Immature natural killer cell (primary cell): Measurements from ENCODE around the gene NPAP1. TPM values are rescaled to one million over a fixed set of nuclear protein-coding genes. Genes with fewer than 3 reads are reported as not detected.

Experiments
- DNase-seq, 3 donors: peaks; one replicate each; pipeline ENCODE4 v3.0.0; 2022; ENCODE audit warnings: mixed read lengths in 1 of 3
- H3K27ac Mint-ChIP-seq, 6 donors: one replicate each; pipeline ENCODE4 v1.8.0; 2020; ENCODE audit warnings: mixed read lengths in 6 of 6, mild to moderate bottlenecking in 5 of 6, inconsistent platforms in 4 of 6, moderate library complexity in 3 of 6
- H3K27me3 Mint-ChIP-seq, 3 donors: one replicate each; pipeline ENCODE4 v1.8.0; 2020 to 2021; ENCODE audit warnings: low read depth in 3 of 3, mild to moderate bottlenecking in 3 of 3, mixed read lengths in 3 of 3, moderate library complexity in 3 of 3, inconsistent platforms in 1 of 3
- H3K36me3 Mint-ChIP-seq, 3 donors: one replicate each; pipeline ENCODE4 v1.8.0; 2020; ENCODE audit warnings: mixed read lengths in 3 of 3, inconsistent platforms in 2 of 3, mild to moderate bottlenecking in 2 of 3
- H3K4me1 Mint-ChIP-seq, 2 donors: one replicate each; pipeline ENCODE4 v1.8.0; 2020; ENCODE audit warnings: inconsistent platforms in 2 of 2, mild to moderate bottlenecking in 2 of 2, mixed read lengths in 2 of 2, moderate library complexity in 1 of 2
- H3K4me3 Mint-ChIP-seq, 5 donors: one replicate each; pipeline ENCODE4 v1.8.0; 2020; ENCODE audit warnings: mild to moderate bottlenecking in 5 of 5, mixed read lengths in 5 of 5, inconsistent platforms in 3 of 5, moderate library complexity in 3 of 5
- H3K9me3 Mint-ChIP-seq, 6 donors: one replicate each; pipeline ENCODE4 v1.8.0; 2020; ENCODE audit warnings: mild to moderate bottlenecking in 6 of 6, mixed read lengths in 6 of 6, inconsistent platforms in 4 of 6, moderate library complexity in 3 of 6
- polyA plus RNA-seq, 3 donors: library from polyadenylated mRNA; unstranded; fragments of 300-500 nt; fragmentation: Illumina TruSeq; gene quantifications; one replicate each; pipeline ENCODE4 v1.2.3, GENCODE V29; 2021

NPAP1 gene
- polyA plus RNA-seq, 3 donors from 2014 or later: not detected

GRCh38 chr15:24696201-24696600 lies 20.6 kb downstream of the NPAP1 start:
- Mint-ChIP-seq H3K4me3 (no peak overlapping the region), H3K27me3 (peaks cover 0 to 1% (median 0%) of the 10 kb centered on the region in 3 donors), H3K27ac (no peak overlapping the region), H3K9me3 (peaks cover 0 to 11% (median 7%) of the 10 kb centered on the region in 6 donors), H3K36me3 (no peaks in the 10 kb centered on the region), H3K4me1 (no peaks in the 10 kb centered on the region)
- no peak for DNase-seq

- DNase-seq: no peak
- Mint-ChIP-seq H3K4me1 (no peaks in the 10 kb centered on the region), H3K9me3 (peaks cover 0 to 11% (median 5%) of the 10 kb centered on the region in 6 donors), H3K27ac (no peak overlapping the region), H3K4me3 (no peak overlapping the region), H3K27me3 (peaks cover 0 to 1% (median 0%) of the 10 kb centered on the region in 3 donors), H3K36me3 (no peaks in the 10 kb centered on the region)
These were observed 21.3 kb downstream of the NPAP1 start for GRCh38 chr15:24696842-24697241.

GRCh38 chr15:24718289-24719082 lies 42.9 kb downstream of the NPAP1 start:
- Mint-ChIP-seq H3K4me3 (no peak overlapping the region), H3K4me1 (no peaks in the 10 kb centered on the region), H3K36me3 (no peaks in the 10 kb centered on the region), H3K27ac (no peak overlapping the region), H3K27me3 (no peaks in the 10 kb centered on the region), H3K9me3 (peaks cover 11 to 55% (median 21%) of the 10 kb centered on the region in 6 donors)
- no peak for DNase-seq

- no peak for DNase-seq
- Mint-ChIP-seq H3K27ac (no peak overlapping the region), H3K36me3 (no peaks in the 10 kb centered on the region), H3K4me1 (no peaks in the 10 kb centered on the region), H3K9me3 (peaks cover 4 to 32% (median 13%) of the 10 kb centered on the region in 6 donors), H3K27me3 (peaks cover 0 to 2% (median 0%) of the 10 kb centered on the region in 3 donors), H3K4me3 (no peak overlapping the region)
These were observed 54.2 kb downstream of the NPAP1 start for GRCh38 chr15:24729760-24730159.
